Esophagus muscularis mucosa (tissue), 4 donors: ENCODE results near the gene DAAM2. TPM values are rescaled to one million over a fixed set of nuclear protein-coding genes. Genes with fewer than 3 reads are reported as not detected.

Experiments used
- DNase-seq: peaks from one replicate; pipeline ENCODE4 v3.0.0-alpha.2; 2017; ENCODE audit errors: extremely low spot score
- H3K27ac ChIP-seq, 4 donors: fragments of 200-600 bp; sonication (generic); replicated peaks in 1 of 4; 1 replicate in 3 of 4; 2 replicates in 1 of 4; pipeline ENCODE4 v1.5.1; 2016 to 2019; ENCODE audit warnings: mild to moderate bottlenecking in 1 of 4
- H3K27me3 ChIP-seq, 4 donors: fragments of 200-600 bp; sonication (generic); one replicate each; pipeline versions ENCODE4 v1.5.1 to v1.6.0; 2016 to 2019
- H3K36me3 ChIP-seq, 4 donors: fragments of 200-600 bp; sonication (generic); one replicate each; pipeline ENCODE4 v1.5.1; 2016 to 2019
- H3K4me1 ChIP-seq, 4 donors: fragments of 200-600 bp; sonication (generic); one replicate each; pipeline ENCODE4 v1.5.1; 2016 to 2019
- H3K4me3 ChIP-seq, 4 donors: fragments of 200-600 bp; sonication (generic); 1 replicate in 2 of 4; 2 replicates in 2 of 4; pipeline ENCODE4 v1.5.1; 2016 to 2019; ENCODE audit warnings: mild to moderate bottlenecking in 4 of 4, moderate library complexity in 1 of 4
- H3K9me3 ChIP-seq, 4 donors: fragments of 200-600 bp; sonication (generic); 1 replicate in 3 of 4; 2 replicates in 1 of 4; pipeline ENCODE4 v1.5.1; 2016 to 2019
- EP300 ChIP-seq: sonication (generic); formaldehyde crosslinking; IDR thresholded peaks from one replicate; pipeline ENCODE4 v1.6.1; 2017; ENCODE audit warnings: antibody characterized with exemption
- POLR2A ChIP-seq: fragments of 450-650 bp; IDR thresholded peaks from one replicate; pipeline ENCODE4 v1.6.1; 2017; ENCODE audit warnings: antibody characterized with exemption, moderate library complexity, mild to moderate bottlenecking, low read depth
- POLR2AphosphoS5 ChIP-seq, 2 donors: sonication (generic); formaldehyde crosslinking; IDR thresholded peaks; one replicate each; pipeline ENCODE4 v1.6.1; 2017; ENCODE audit warnings: antibody characterized with exemption in 2 of 2
- WGBS: methylation state at CpG from one replicate; pipeline ENCODE4 v1.1.5; 2018; 5-methylcytosine and 5-hydroxymethylcytosine counted together
- intact Hi-C: fragments of 100-400 bp; cut with DNase I; formaldehyde crosslinking; loops from one replicate; pipeline ENCODE4 v1.15.1; 2023
- total RNA-seq, 4 donors: library from RNA; depleted of rRNA; stranded (reverse); fragments of >200 nt; gene quantifications; one replicate each; pipeline versions ENCODE4 v1.1.0 to v1.2.1, GENCODE V29; 2016
- TF ChIP-seq, protein P1 (sequence below), 3 experiments: fragments of 200-600 bp in 2 of 3; fragments of 450-650 bp in 1 of 3; sonication (generic) in 2 of 3; IDR thresholded peaks; one replicate each; pipeline ENCODE4 v1.5.1; 2017 to 2019; ENCODE audit warnings: antibody characterized with exemption in 3 of 3, mild to moderate bottlenecking in 2 of 3, moderate library complexity in 1 of 3

Gene DAAM2
- total RNA-seq, 4 donors from 2014 or later, result 221 to 446 (median 392) TPM

DNA sequence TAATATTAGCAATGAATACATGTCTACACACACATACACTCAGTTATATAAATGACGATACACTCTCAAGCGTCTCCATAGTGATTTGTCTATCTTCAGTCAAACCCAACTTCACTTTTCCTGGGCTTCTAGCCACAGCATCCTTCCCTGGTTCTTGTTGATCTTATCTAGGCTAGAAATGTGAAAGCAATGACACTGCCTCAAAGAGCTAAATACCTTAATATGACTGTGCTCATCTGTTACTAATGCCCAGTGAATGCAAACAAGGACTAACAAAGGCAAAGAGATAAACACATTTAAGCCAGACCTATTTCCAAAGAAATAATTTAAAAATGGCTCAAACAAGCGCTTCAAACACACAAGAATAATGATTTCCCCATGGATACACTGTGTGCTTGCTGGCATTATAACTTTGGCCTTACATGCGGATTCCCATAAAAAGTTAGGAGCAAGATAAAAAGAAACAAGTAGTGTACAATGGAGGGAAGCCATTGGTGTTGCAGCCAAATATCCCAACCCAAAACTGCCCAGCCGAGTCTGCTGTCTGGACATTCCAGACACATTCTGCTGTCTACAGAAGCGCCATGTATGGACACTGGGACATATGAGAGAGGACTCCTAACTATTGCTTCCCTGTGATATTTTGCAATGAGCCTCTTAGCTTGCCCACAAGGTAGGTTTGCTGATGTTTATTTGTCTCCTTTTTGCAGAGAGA is 19.5 kb upstream of the DAAM2 start:
- Histone ChIP-seq H3K4me3 (no peak overlapping the region), H3K4me1 (peaks cover 4 to 54% (median 51%) of the 10 kb centered on the region in 4 donors), H3K9me3 (no peaks in the 10 kb centered on the region), H3K27me3 (no peaks in the 10 kb centered on the region), H3K36me3 (no peaks in the 10 kb centered on the region), H3K27ac (peak overlapping the region; percentile 78 to 84 (median 82))
- 39% methylated on average over 6 of the region's 6 CpGs for WGBS
- DNase-seq, result peak; percentile 89
- intact Hi-C loops, result no loop called here
- TF ChIP-seq POLR2A, result no peak
- TF ChIP-seq, protein P1, sequence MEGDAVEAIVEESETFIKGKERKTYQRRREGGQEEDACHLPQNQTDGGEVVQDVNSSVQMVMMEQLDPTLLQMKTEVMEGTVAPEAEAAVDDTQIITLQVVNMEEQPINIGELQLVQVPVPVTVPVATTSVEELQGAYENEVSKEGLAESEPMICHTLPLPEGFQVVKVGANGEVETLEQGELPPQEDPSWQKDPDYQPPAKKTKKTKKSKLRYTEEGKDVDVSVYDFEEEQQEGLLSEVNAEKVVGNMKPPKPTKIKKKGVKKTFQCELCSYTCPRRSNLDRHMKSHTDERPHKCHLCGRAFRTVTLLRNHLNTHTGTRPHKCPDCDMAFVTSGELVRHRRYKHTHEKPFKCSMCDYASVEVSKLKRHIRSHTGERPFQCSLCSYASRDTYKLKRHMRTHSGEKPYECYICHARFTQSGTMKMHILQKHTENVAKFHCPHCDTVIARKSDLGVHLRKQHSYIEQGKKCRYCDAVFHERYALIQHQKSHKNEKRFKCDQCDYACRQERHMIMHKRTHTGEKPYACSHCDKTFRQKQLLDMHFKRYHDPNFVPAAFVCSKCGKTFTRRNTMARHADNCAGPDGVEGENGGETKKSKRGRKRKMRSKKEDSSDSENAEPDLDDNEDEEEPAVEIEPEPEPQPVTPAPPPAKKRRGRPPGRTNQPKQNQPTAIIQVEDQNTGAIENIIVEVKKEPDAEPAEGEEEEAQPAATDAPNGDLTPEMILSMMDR (IDR thresholded peaks at IDR 0.05), result no peak
- TF ChIP-seq EP300, result peak; percentile 53
- peak; percentile 64 to 72 for TF ChIP-seq POLR2AphosphoS5 (IDR thresholded peaks at IDR 0.05)

DNA sequence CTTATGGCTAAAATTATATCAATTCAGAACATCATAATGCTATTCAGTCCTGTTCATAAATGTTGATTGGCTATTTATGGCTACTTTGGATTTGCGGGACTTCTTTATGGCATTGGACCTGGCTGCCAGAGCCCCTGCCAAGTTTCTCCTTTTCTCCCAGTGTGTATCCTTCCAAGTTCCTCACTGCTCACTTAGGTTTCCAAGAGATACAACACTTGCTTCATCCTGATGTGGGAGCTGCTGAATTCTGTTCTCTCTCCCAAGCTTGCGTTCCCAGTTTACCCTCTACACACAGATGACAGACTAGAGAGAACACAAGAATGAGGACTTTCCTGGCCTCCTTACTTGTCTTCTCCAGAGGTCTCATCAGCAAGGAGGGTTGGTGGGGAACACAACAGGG is 18.4 kb upstream of the DAAM2 start:
- intact Hi-C loops, result no loop called here
- Histone ChIP-seq H3K27me3 (no peaks in the 10 kb centered on the region), H3K9me3 (no peaks in the 10 kb centered on the region), H3K4me1 (peaks cover 11 to 65% (median 62%) of the 10 kb centered on the region in 4 donors), H3K36me3 (no peaks in the 10 kb centered on the region), H3K4me3 (no peak overlapping the region), H3K27ac (peak overlapping the region; percentile 78 to 84 (median 82))
- 58% methylated on average over 2 of the region's 2 CpGs for WGBS
- no peak for DNase-seq
- TF ChIP-seq POLR2AphosphoS5 (IDR thresholded peaks at IDR 0.05), result no peak
- TF ChIP-seq POLR2A, result no peak
- TF ChIP-seq, protein P1 (IDR thresholded peaks at IDR 0.05), result no peak
- TF ChIP-seq EP300, result no peak

DNA sequence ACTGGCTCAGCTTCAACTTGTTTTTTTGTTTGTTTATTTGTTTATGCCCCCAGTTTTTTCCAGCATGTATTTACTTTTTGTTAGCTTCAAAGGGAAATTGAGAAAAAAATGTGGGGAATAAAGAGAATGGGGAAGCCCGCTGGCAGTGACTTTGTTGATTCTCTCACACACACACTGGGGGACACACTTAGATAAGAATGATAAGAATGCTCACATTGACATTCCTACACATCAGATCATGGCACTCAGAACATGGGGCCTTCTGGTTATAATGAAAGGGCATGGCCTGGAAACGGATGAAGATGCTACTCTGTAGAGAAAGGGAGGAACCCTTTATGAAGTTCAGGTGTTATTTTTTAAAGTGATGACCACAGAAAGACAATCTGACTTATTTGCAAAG is 15.6 kb upstream of the DAAM2 start:
- Histone ChIP-seq H3K4me1 (peaks cover 11 to 58% (median 52%) of the 10 kb centered on the region in 4 donors), H3K27ac (peak overlapping the region in 3 of 4 donors; percentile 62 to 74 (median 65)), H3K4me3 (no peak overlapping the region), H3K9me3 (no peaks in the 10 kb centered on the region), H3K36me3 (no peaks in the 10 kb centered on the region), H3K27me3 (no peaks in the 10 kb centered on the region)
- DNase-seq, result peak; percentile 66
- WGBS, result 70% methylated on average over 2 of the region's 2 CpGs
- TF ChIP-seq EP300, result no peak
- TF ChIP-seq, protein P1 (IDR thresholded peaks at IDR 0.05), result no peak
- no peak for TF ChIP-seq POLR2AphosphoS5 (IDR thresholded peaks at IDR 0.05)
- no peak for TF ChIP-seq POLR2A
- intact Hi-C loops, result no loop called here

DNA sequence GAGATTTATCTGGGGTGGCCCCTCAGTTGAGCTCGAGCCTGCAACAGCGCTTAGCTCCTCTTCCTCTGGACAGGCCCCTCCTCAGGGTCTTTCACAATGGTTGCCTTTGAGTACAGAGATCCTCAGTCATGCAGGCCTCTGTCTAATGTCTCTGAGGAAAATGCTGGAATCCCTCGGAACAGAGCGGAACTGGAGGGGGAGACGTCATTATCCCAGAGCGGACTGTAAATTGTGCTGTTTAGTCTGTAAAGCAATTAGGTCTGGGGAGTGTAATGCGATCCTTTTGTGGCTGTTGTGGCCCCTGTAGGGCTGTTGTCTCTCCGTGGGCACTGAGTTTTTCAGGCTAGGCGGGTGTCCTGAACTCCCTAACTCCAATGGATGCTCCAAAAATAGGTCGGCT is 15.0 kb upstream of the DAAM2 start:
- Histone ChIP-seq H3K4me3 (no peak overlapping the region), H3K9me3 (no peaks in the 10 kb centered on the region), H3K4me1 (peaks cover 11 to 55% (median 49%) of the 10 kb centered on the region in 4 donors), H3K36me3 (no peaks in the 10 kb centered on the region), H3K27ac (peak overlapping the region; percentile 62 to 74 (median 64)), H3K27me3 (no peaks in the 10 kb centered on the region)
- DNase-seq, result peak; percentile 60
- TF ChIP-seq, protein P1 (IDR thresholded peaks at IDR 0.05), result no peak
- TF ChIP-seq POLR2AphosphoS5 (IDR thresholded peaks at IDR 0.05), result no peak
- intact Hi-C loops, result no loop called here
- 72% methylated on average over 10 of the region's 10 CpGs for WGBS

DNA sequence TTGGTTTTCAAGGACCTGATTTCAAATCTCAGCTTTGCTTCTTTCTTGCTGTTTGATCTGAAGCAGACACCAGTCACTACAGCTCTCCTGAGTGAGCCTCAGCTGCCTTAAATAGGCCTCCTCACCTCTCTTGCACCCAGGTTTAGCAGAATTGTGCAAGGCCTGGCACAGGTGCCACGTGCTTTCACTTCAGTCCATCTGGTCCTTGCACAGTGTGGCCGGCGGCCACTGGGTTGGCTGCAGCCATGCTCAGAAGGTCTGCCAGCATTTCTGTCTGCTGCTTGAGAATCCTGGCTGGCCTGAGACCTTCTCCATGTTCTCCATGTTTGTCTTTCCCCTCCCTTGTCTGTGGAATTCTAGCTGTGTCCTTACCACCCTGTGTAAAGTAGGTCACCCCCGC is 14.5 kb upstream of the DAAM2 start:
- H3K36me3 ChIP-seq, result no peaks in the 10 kb centered on the region
- H3K9me3 ChIP-seq, result no peaks in the 10 kb centered on the region
- DNase-seq, result peak; percentile 86
- intact Hi-C loops, result no loop called here
- peak overlapping the region; percentile 62 to 74 (median 64) for H3K27ac ChIP-seq
- TF ChIP-seq POLR2AphosphoS5 (IDR thresholded peaks at IDR 0.05) (peak; percentile 26 to 46), EP300 (no peak)
- peaks cover 11 to 52% (median 46%) of the 10 kb centered on the region in 4 donors for H3K4me1 ChIP-seq
- no peak overlapping the region for H3K4me3 ChIP-seq
- 73% methylated on average over 4 of the region's 4 CpGs for WGBS
- H3K27me3 ChIP-seq, result no peaks in the 10 kb centered on the region
